ENCODE data around the gene TRIM67.

TRIM67 gene

DNA sequence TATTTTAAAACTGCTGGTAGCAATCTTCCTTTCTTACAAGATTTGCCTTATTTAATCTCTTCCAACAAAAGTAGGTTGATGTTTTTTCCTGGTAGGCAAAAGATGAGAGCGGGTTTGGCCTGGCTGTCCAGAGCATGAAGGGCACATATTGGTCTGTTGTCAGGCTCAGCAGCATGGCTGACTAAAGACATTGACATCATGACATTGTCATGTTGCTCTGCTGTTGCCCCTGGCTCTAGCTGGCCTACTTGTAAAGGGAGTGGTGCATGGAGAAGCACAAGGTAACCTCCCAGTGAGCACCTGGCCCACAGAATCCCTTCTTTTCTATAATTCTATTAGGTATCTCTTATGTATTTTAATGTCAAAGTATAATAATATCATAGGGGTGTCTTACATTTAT lies 102.8 kb downstream of the TRIM67 start:
- DNase-seq (ENCODE audit: extremely low spot score) = no peak
- POLR2A ChIA-PET = no interaction called here
- TF ChIP-seq, protein P1, sequence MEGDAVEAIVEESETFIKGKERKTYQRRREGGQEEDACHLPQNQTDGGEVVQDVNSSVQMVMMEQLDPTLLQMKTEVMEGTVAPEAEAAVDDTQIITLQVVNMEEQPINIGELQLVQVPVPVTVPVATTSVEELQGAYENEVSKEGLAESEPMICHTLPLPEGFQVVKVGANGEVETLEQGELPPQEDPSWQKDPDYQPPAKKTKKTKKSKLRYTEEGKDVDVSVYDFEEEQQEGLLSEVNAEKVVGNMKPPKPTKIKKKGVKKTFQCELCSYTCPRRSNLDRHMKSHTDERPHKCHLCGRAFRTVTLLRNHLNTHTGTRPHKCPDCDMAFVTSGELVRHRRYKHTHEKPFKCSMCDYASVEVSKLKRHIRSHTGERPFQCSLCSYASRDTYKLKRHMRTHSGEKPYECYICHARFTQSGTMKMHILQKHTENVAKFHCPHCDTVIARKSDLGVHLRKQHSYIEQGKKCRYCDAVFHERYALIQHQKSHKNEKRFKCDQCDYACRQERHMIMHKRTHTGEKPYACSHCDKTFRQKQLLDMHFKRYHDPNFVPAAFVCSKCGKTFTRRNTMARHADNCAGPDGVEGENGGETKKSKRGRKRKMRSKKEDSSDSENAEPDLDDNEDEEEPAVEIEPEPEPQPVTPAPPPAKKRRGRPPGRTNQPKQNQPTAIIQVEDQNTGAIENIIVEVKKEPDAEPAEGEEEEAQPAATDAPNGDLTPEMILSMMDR (IDR thresholded peaks at IDR 0.05; ENCODE audit: control extremely low read depth, extremely low read depth, low read depth, missing control alignments) = no peak
- CTCF ChIA-PET = no interaction called here

DNA sequence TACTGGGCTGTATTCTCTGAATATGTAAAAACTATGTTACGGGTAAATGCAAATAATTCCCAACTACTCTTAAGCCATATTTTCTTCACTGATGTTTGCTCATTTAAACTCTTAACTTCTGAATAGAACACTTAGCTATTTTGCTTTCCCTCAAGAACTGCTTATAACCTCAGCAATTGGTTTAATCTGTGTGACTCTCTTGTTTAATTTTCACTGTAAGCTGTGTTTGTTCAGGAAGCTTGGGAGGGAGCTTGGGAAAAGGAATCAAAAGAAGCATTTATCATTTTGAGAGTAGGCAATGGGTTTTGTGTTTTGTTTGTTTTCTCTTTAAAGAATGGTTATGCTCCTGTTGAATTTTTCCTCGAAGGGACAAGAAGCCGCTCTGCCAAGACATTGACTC lies 103.5 kb downstream of the TRIM67 start:
- DNase-seq (ENCODE audit: extremely low spot score) = no peak
- POLR2A ChIA-PET = no interaction called here
- CTCF ChIA-PET = no interaction called here

DNA sequence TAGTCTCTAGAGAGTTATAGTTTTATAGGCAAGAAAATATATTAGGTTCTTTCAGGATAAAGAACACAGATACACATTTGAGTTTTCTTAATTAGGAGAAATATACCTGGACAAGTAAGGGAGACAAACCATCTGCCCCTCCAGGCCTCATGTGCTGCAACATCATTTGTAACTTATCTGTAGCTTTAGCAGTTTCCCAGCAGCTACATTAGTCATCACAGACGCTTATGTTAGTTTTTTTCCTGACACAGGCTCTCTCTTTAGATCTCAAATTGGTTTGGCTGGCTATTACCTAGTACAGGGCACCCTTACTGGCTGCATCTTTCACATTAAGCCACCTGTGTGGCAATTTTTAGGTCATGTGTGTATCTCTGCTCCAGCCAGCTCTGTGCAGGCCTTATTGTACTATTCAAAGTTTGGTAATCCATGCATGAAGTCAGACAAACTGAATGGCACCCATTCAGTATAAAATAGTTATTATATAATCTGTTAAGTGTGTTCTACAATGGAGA lies 105.0 kb downstream of the TRIM67 start:
- TF ChIP-seq, protein P1 (IDR thresholded peaks at IDR 0.05; ENCODE audit: control extremely low read depth, extremely low read depth, low read depth, missing control alignments) = no peak
- POLR2A ChIA-PET = no interaction called here
- CTCF ChIA-PET = interaction anchor here (1.0 to 1.3 kb wide), 2 partner anchors 9 to 48 kb away, joined by 3 to 4 read pairs; no protein-coding TSS in a partner anchor

More for the DNA sequence above, 103.5 kb downstream of the TRIM67 start:
- TF ChIP-seq, protein P1 (IDR thresholded peaks at IDR 0.05; ENCODE audit: control extremely low read depth, extremely low read depth, low read depth, missing control alignments) = no peak

More for the DNA sequence above, 105.0 kb downstream of the TRIM67 start:
- no peak for DNase-seq (ENCODE audit: extremely low spot score)

All from GM10248 (cell line).